GM18517 (cell line): ENCODE results near the gene PBRM1.

Source experiments
- ATAC-seq: cut with Tn5 transposase; IDR thresholded peaks from one replicate; pipeline ENCODE4 v1.9.1; 2021; ENCODE audit warnings: mild to moderate bottlenecking, moderate library complexity; ENCODE audit not compliant: unreplicated experiment

Gene PBRM1

GRCh38 chr3:52574056-52574965, 111.4 kb downstream of the PBRM1 start:
- ATAC-seq, result no peak

- no peak for ATAC-seq
Measured at GRCh38 chr3:52572221-52572620, 113.5 kb downstream of the PBRM1 start.

GRCh38 chr3:52570076-52570475, 115.6 kb downstream of the PBRM1 start:
- ATAC-seq, result no peak

- ATAC-seq, result no peak
Measured at GRCh38 chr3:52568069-52568468, 117.6 kb downstream of the PBRM1 start.

- ATAC-seq, result no peak
Measured at GRCh38 chr3:52563984-52564383, 121.7 kb downstream of the PBRM1 start.

DNA sequence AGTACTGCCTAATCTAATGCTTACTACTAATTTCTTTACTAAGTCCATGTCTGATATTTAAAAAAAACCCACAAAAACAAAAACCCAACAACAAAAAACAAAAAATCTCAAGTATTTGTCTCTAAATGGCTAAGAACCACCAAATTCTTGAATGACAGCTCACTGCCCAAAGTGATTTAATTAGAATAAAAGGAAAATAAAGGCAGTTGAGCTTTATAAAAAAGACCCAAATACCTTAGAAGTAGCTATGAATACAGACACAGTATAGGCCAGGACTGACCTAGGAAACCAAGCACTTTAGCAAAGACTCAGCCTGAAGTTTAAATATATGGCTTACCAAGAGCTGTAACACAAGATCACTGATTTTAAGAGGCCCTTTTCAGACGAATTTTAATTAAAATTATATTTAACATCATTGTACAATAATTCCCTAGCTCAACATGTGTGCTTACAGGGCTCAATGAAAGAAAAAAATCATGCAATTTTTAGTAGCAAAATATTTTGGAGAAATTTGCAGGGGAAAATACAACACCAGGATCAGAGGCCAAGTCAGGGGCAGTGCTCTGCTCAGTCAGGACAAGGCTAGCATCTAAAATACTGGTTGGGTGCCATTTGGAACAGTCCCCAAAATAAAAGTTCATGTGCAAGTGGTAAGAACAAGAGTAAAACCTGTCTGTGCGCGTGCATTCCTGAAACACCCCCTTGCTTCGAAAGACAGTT, 124.5 kb downstream of the PBRM1 start:
- ATAC-seq, result no peak

DNA sequence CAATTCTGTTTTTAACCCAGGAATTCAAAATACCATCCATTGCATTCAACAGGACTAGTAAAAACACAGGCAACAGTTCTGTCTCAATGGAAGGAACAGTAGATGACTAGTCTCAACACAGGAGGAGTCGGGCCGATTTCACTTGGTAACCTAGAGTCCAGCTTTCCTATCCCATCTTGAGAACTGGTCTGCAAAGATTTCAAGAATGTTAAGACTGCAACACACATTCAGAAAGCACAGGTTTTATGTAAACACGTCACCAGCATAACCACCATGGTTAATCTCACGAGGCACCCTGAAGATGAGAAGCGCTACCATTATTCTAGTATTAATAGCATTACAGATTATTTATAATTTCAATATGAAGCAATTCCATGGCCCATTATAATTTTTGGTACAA, 127.3 kb downstream of the PBRM1 start:
- no peak for ATAC-seq

GRCh38 chr3:52557011-52557960, 128.4 kb downstream of the PBRM1 start:
- ATAC-seq, result no peak

GRCh38 chr3:52555056-52555455, 130.7 kb downstream of the PBRM1 start:
- no peak for ATAC-seq

GRCh38 chr3:52554026-52554755, 131.5 kb downstream of the PBRM1 start:
- no peak for ATAC-seq

GRCh38 chr3:52552089-52552488, 133.6 kb downstream of the PBRM1 start:
- ATAC-seq, result no peak

- ATAC-seq, result no peak
Measured at GRCh38 chr3:52551118-52551517, 134.6 kb downstream of the PBRM1 start.

DNA sequence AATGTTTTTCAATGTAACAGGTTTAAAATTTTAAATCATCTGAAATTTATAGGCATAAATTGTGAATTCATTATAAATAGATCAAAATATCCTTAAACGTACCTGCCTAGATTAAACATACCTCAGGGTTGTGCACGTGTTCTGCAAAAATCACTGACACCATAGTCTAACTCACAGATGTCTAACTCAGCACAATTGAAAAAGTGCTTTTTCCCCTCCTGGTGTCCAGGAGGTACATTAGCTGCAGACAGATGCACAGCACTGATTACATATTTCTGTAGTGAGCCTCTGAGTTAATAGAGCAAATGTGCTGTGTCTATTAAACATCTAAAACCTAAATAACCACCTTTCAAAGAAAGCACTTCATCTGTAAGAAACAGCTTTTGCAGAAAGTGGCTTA, 138.6 kb downstream of the PBRM1 start:
- ATAC-seq, result no peak

DNA sequence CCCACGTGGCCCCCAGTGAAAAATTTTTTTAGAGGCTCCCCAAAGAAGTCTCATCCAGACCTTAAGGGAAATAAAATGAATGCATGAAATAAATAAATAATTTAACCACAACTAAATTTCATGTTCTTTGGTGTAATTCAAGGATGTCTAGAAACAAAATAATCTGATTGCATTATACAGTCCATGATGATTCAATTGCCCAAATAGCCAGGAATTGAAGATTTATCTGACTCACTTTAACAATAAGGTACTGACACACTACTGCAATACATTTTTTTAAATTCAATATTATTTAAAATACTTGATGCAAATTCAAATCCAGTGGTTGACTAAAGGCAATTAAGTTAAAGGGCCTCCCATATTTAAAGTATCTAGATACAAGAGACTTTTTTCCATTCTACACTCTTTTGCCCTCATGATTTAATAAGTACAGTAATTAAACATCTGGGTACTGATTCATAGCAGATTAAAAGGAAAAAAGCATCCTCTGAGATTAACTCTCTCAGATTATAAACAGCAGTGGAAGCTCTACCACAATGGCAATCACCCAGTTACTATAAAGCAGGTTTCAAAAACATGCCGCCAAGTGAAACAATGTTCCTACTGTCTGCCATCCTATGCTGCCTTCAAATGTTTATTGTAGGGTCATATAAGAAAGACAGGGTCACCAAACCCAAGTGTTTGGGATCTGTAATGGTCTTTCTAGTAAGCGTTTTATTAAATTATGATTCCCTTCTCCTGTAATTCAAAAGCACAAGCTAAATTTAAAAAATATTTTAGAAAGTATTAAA, 139.4 kb downstream of the PBRM1 start:
- ATAC-seq, result no peak

GRCh38 chr3:52544937-52545336, 140.8 kb downstream of the PBRM1 start:
- no peak for ATAC-seq

- no peak for ATAC-seq
Measured at GRCh38 chr3:52541050-52541449, 144.7 kb downstream of the PBRM1 start.

DNA sequence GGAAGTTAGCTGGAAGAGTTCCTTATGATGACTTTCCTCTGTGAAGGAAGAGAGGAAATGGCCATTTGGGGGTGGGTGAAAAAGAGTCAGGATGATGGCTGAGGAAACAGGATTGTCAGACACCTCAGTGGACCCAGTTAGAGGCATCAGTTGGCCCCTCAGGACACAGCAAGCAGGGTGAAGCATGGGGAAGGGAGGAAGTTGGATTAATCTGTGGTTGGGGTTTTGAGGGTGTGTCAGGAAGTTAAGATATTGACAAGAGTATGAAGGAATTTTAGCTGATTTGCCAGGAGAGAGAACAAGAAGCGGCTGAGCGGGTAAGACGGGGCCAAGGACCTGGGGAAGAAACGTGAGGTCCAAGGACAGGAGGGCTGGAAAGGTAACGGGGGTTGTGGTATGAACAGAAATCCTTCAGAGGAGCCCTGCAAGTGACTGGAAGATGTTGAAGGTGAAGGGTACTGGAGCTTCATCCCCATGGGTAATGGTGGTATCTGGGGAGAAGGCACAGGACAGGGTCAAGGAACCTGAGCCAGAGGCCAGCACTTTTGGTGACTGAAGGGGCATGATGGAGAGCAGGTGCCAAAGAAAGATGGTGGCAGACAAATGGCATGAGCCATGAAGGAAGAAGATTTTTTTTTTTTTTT, 146.6 kb downstream of the PBRM1 start:
- ATAC-seq, result no peak

DNA sequence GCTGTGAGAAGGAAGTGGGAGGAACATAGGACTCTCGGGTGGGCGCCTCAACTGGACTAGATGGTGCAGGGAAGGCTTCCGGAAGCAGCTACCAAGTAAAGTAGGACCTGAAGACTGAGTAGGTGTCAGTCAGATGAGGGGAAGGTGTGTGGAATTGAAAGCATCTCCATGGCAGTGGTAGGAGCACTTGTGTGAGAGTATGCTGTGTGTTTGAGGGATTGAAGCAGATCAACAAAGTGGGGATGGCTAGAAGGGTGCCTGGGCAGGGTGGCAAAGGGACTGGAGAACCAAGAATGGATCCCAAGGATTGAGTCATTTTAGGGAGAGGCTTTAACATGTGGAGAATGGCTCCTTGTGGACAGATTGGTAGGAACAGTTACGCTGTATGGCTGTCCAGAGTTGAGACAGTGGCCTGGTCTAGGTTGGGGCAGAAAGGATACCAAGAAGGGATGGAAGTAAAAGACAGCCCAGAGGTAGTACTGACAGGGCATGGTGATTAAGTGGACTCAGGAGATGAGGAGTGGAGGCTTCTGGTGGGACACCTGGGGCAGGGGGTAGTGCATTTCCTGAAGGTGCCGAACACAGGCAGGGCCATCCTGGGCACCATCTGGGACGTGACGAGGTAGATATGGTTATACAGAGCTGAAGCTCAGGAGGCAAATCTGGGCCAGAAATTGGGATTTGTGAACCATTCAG, 147.8 kb downstream of the PBRM1 start:
- ATAC-seq, result no peak
